HepG2 (cell line): Measurements from ENCODE around the gene OR2F2. TPM values are rescaled to one million over a fixed set of nuclear protein-coding genes. Genes with fewer than 3 reads are reported as not detected.

Experiments
- ATAC-seq: fragments of 200-7000 bp; cut with Tn5 transposase; 3 replicates; pipeline ENCODE4 v1.9.1; 2020; ENCODE audit warnings: mild to moderate bottlenecking, moderate library complexity
- BruUV-seq: library from RNA; stranded (reverse); fragments of 400-500 nt; replicated peaks from 2 replicates; lab custom pipeline; 2021; lab: Mats Ljungman, UMichigan
- CTCF ChIA-PET: fragments of 300-600 bp; formaldehyde crosslinking; extraction: SDS; loops from one replicate; lab custom pipeline; 2021; ENCODE audit warnings: low total read pairs, inconsistent platforms, low intra/inter-chr PET ratio; lab: Yijun Ruan, JAX
- POLR2A ChIA-PET: fragments of 350-600 bp; sonication (Branson Sonifier 250); formaldehyde crosslinking; loops from one replicate; lab custom pipeline; 2020; ENCODE audit warnings: antibody characterized with exemption, inconsistent platforms; lab: Yijun Ruan, JAX
- DNase-seq: peaks from one replicate; pipeline ENCODE4 v3.0.0-alpha.2; 2015; ENCODE audit warnings: low spot score
- FAIRE-seq: peaks from 3 replicates; lab custom pipeline; 2011; peaks lifted over from hg19 to GRCh38; lab: Jason Lieb, UNC
- H2AFZ ChIP-seq: one replicate; pipeline ENCODE4 v1.6.1; 2011; ENCODE audit warnings: low read length, inconsistent platforms
- H3K27ac ChIP-seq: fragments of 300-600 bp; 3 replicates; pipeline ENCODE4 v1.8.0; 2011; ENCODE audit warnings: mixed run types, mild to moderate bottlenecking, mixed read lengths, low read length, inconsistent platforms; ENCODE audit not compliant: insufficient read depth; ENCODE audit errors: extremely low read length
- H3K27me3 ChIP-seq, 2 experiments: fragments of 200-600 bp in 1 of 2; 2 replicates in 1 of 2; 3 replicates in 1 of 2; pipeline versions ENCODE4 v1.6.0 to v1.8.0; 2011; ENCODE audit warnings: low read length in 2 of 2, mild to moderate bottlenecking in 2 of 2, moderate library complexity in 2 of 2, inconsistent platforms in 1 of 2; ENCODE audit not compliant: insufficient read depth in 2 of 2, control insufficient read depth in 1 of 2
- H3K36me3 ChIP-seq, 2 experiments: fragments of 200-600 bp in 1 of 2; replicated peaks in 1 of 2; 2 replicates in 1 of 2; 3 replicates in 1 of 2; pipeline versions ENCODE4 v1.5.1 to v1.8.0; 2011; ENCODE audit warnings: low read length in 2 of 2, inconsistent platforms in 1 of 2; ENCODE audit not compliant: insufficient read depth in 2 of 2, control insufficient read depth in 1 of 2
- H3K4me1 ChIP-seq: 2 replicates; pipeline ENCODE4 v1.5.1; 2012; ENCODE audit warnings: low read length, inconsistent platforms; ENCODE audit not compliant: insufficient read depth
- H3K4me2 ChIP-seq: 2 replicates; pipeline ENCODE4 v1.6.0; 2011; ENCODE audit warnings: low read depth, low read length, inconsistent platforms
- H3K4me3 ChIP-seq, 3 experiments: fragments of 200-600 bp in 1 of 3; sonication (generic), shearing (Covaris generic) in 1 of 3; replicated peaks in 1 of 3; 2 replicates each; pipeline ENCODE4 v1.5.1; 2011 to 2016; ENCODE audit warnings: low read length in 3 of 3, inconsistent platforms in 2 of 3, low read depth in 2 of 3, mild to moderate bottlenecking in 2 of 3, control low read depth in 1 of 3, mixed read lengths in 1 of 3; ENCODE audit not compliant: insufficient read depth in 1 of 3
- H3K79me2 ChIP-seq: one replicate; pipeline ENCODE4 v1.6.1; 2011; ENCODE audit warnings: low read length, inconsistent platforms; ENCODE audit not compliant: insufficient read depth
- H3K9ac ChIP-seq: 2 replicates; pipeline ENCODE4 v1.6.0; 2011; ENCODE audit warnings: mild to moderate bottlenecking, low read depth, low read length, inconsistent platforms; ENCODE audit not compliant: insufficient read depth
- H3K9me3 ChIP-seq: 2 replicates; pipeline ENCODE4 v1.5.1; 2012; ENCODE audit warnings: mild to moderate bottlenecking, low read length
- H4K20me1 ChIP-seq: 2 replicates; pipeline ENCODE4 v1.6.0; 2011; ENCODE audit warnings: inconsistent platforms, mild to moderate bottlenecking, low read length, moderate library complexity; ENCODE audit not compliant: insufficient read depth
- GATAD2A ChIP-seq: IDR thresholded peaks from 2 replicates; pipeline ENCODE4 v1.6.1; 2016
- SP2 ChIP-seq: sonication (generic); formaldehyde crosslinking; IDR thresholded peaks from 2 replicates; pipeline ENCODE4 v1.5.1; 2020; ENCODE audit warnings: mild to moderate bottlenecking, missing genetic modification reagents
- ZNF446 ChIP-seq: sonication (generic); formaldehyde crosslinking; IDR thresholded peaks from 2 replicates; pipeline ENCODE4 v1.5.0; 2020; ENCODE audit warnings: mild to moderate bottlenecking, missing genetic modification reagents
- WGBS: methylation state at CpG from one replicate; pipeline ENCODE4 v1.1.6; 2017; ENCODE audit warnings: low lambda C conversion rate; 5-methylcytosine and 5-hydroxymethylcytosine counted together
- in situ Hi-C: cut with HindIII; loops from 2 replicates; pipeline ENCODE4 v1.10.0; 2017; ENCODE audit warnings: low pct_unique_long_range_greater_than_20kb; ENCODE audit not compliant: extremely low pct_ligation_motif_present
- intact Hi-C: fragments of 100-400 bp; cut with micrococcal nuclease; formaldehyde crosslinking; loops from one replicate; pipeline ENCODE4 v1.10.0; 2022; ENCODE audit not compliant: unreplicated experiment
- polyA plus RNA-seq, 8 experiments: library from polyadenylated mRNA; depleted of rRNA in 3 of 8; stranded (reverse) in 7 of 8; unstranded in 1 of 8; fragments of >200 nt; fragmentation: Illumina TruSeq in 4 of 8; extraction: Trizol in 4 of 8; gene quantifications; 2 replicates each; pipeline versions ENCODE4 v1.2.1 to v1.2.3, GENCODE V29; 2011 to 2016; ENCODE audit warnings: low read depth in 4 of 8, missing spikeins in 1 of 8, mixed read lengths in 1 of 8; ENCODE audit not compliant: insufficient read depth in 1 of 8
- total RNA-seq, 5 experiments: library from RNA; depleted of rRNA; stranded (reverse); fragments of >200 nt; fragmentation: Illumina TruSeq; extraction: Trizol; gene quantifications; 2 replicates each; pipeline ENCODE4 v1.2.3, GENCODE V29; 2016; ENCODE audit warnings: low read depth in 1 of 5
- TF ChIP-seq, protein P1 (sequence below): IDR thresholded peaks from 2 replicates; pipeline ENCODE4 v1.6.1; 2016; ENCODE audit warnings: control low read depth
- TF ChIP-seq, protein P2 (sequence below): sonication (generic); formaldehyde crosslinking; IDR thresholded peaks from 2 replicates; pipeline ENCODE4 v1.4.0; 2020; ENCODE audit warnings: mild to moderate bottlenecking, missing genetic modification reagents
- TF ChIP-seq, protein P3 (sequence below): sonication (generic); formaldehyde crosslinking; IDR thresholded peaks from 2 replicates; pipeline ENCODE4 v1.4.0; 2020; ENCODE audit warnings: missing genetic modification reagents
- TF ChIP-seq, protein P4 (sequence below): IDR thresholded peaks from 2 replicates; pipeline ENCODE4 v1.6.1; 2016; ENCODE audit warnings: missing biosample characterization, missing genetic modification reagents, low read depth

OR2F2 gene
- total and polyA plus RNA-seq, 2 of the 13 experiments (the other 11 are each of a cell fraction or from before 2014, with no cell fraction given), result 0.13 TPM; not detected in 1

DNA sequence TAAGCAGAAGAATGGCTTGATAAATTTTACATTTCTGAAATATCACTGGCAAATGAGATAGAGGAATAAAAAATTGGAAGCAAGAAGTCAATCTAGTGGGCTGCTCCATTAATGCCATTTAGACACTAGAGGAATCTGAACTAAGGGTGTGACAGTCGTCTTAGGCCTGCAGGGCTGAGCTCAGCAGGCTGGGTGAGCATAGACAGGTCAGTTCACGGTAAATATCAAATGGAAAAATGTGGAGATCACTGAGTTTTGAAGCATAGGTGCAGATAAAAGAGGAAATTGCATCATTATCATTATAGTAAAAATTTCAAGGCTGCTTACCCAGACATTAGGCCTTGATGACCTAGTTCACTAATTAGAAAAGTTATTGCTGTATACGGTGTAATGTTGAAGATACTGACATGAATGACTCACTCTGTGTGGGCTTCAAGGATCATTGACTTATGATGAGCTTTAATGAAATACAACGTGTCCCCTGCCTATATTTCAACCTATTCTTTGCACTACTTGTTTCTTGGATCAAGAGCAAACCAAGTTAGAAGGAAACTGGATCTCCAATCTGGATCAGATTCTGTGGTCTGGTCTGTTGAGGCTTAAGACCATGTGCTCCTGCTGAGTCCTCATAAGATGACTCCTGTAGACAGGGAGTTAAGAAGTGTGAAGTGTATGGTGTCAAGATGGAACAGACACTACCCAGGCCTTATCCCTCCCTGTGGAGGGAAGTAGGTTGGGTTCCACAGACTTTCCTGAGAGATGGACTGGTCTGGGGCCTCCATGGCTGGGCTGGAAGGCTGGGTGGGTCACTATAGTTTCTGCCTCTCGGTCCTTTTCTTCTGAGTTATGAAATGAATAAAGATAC, 3.6 kb downstream of the OR2F2 start:
- FAIRE-seq (no peak), DNase-seq (no peak), ATAC-seq (no peak)
- 78% methylated on average over 5 of the region's 5 CpGs for WGBS
- ChIA-PET POLR2A (no interaction called here), CTCF (no interaction called here)
- intact Hi-C loops, result no loop called here
- in situ Hi-C loops, result no loop called here
- no peak overlapping the region for H2AFZ ChIP-seq
- no peaks in the 10 kb centered on the region for H3K79me2 ChIP-seq
- no peaks in the 10 kb centered on the region for H4K20me1 ChIP-seq
- H3K27me3 ChIP-seq, result no peaks in the 10 kb centered on the region
- no peaks in the 10 kb centered on the region for H3K36me3 ChIP-seq
- TF ChIP-seq, protein P1, sequence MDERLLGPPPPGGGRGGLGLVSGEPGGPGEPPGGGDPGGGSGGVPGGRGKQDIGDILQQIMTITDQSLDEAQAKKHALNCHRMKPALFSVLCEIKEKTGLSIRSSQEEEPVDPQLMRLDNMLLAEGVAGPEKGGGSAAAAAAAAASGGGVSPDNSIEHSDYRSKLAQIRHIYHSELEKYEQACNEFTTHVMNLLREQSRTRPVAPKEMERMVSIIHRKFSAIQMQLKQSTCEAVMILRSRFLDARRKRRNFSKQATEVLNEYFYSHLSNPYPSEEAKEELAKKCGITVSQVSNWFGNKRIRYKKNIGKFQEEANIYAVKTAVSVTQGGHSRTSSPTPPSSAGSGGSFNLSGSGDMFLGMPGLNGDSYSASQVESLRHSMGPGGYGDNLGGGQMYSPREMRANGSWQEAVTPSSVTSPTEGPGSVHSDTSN (CRISPR knock-in tag), result no peak
- TF ChIP-seq, protein P2, sequence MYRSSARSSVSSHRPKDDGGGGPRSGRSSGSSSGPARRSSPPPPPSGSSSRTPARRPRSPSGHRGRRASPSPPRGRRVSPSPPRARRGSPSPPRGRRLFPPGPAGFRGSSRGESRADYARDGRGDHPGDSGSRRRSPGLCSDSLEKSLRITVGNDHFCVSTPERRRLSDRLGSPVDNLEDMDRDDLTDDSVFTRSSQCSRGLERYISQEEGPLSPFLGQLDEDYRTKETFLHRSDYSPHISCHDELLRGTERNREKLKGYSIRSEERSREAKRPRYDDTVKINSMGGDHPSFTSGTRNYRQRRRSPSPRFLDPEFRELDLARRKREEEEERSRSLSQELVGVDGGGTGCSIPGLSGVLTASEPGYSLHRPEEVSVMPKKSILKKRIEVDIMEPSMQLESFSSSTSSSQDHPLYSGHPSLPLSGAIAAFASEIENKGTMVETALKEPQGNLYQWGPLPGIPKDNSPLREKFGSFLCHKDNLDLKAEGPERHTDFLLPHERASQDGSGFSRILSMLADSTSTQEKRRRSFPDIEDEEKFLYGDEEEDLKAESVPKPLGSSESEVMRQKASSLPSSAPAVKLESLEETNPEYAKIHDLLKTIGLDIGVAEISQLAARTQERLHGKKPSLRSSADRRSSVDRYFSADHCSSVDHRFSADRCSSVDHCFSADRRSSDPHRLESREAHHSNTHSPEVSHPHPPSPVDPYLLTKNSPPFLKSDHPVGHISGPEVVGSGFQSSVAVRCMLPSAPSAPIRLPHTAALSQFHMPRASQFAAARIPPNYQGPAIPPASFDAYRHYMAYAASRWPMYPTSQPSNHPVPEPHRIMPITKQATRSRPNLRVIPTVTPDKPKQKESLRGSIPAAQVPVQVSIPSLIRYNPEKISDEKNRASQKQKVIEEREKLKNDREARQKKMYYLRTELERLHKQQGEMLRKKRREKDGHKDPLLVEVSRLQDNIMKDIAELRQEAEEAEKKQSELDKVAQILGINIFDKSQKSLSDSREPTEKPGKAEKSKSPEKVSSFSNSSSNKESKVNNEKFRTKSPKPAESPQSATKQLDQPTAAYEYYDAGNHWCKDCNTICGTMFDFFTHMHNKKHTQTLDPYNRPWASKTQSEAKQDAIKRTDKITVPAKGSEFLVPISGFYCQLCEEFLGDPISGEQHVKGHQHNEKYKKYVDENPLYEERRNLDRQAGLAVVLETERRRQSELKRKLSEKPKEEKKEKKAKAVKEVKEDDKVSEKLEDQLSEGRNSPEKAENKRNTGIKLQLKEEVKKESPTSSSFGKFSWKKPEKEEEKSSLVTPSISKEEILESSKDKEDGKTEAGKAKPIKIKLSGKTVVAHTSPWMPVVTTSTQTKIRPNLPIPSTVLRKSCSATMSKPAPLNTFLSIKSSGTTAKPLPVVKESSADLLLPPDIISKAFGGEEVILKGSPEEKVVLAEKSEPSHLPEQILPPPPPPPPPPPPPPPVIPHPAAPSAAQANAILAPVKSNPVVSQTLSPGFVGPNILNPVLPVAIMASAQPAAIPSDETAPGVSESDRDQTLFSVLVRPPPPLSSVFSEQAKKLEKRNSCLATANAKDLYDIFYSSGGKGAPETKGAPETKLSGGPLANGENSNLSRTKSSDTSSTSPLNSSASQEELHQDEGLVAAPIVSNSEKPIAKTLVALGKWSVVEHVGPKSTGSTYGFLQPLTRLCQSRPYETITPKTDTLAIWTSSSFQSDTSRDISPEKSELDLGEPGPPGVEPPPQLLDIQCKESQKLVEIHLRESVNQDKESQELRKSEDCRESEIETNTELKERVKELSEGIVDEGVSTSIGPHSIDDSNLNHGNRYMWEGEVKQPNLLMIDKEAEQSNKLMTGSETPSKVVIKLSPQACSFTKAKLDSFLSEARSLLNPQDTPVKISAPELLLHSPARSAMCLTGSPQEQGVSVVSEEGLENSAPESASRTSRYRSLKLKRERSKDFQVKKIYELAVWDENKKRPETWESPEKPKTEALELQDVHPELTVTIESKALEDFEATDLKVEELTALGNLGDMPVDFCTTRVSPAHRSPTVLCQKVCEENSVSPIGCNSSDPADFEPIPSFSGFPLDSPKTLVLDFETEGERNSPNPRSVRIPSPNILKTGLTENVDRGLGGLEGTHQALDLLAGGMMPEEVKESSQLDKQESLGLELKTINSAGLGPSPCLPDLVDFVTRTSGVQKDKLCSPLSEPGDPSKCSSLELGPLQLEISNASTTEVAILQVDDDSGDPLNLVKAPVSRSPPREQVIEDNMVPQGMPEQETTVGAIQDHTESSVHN (CRISPR knock-in tag), result no peak
- TF ChIP-seq ZNF446 (CRISPR knock-in tag) (no peak), GATAD2A (no peak), SP2 (CRISPR knock-in tag) (no peak)
- TF ChIP-seq, protein P3, sequence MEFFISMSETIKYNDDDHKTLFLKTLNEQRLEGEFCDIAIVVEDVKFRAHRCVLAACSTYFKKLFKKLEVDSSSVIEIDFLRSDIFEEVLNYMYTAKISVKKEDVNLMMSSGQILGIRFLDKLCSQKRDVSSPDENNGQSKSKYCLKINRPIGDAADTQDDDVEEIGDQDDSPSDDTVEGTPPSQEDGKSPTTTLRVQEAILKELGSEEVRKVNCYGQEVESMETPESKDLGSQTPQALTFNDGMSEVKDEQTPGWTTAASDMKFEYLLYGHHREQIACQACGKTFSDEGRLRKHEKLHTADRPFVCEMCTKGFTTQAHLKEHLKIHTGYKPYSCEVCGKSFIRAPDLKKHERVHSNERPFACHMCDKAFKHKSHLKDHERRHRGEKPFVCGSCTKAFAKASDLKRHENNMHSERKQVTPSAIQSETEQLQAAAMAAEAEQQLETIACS, result no peak
- TF ChIP-seq, protein P4, sequence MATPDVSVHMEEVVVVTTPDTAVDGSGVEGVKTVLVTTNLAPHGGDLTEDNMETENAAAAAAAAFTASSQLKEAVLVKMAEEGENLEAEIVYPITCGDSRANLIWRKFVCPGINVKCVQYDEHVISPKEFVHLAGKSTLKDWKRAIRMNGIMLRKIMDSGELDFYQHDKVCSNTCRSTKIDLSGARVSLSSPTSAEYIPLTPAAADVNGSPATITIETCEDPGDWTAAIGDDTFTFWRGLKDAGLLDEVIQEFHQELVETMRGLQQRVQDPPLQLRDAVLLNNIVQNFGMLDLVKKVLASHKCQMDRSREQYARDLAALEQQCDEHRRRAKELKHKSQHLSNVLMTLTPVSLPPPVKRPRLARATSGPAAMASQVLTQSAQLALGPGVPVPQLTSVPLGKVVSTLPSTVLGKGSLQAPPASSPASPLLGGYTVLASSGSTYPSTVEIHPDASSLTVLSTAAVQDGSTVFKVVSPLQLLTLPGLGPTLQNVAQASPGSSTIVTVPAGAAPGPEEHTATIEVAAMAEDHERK (CRISPR knock-in tag), result no peak
- no peak overlapping the region for H3K27ac ChIP-seq
- H3K9ac ChIP-seq, result no peak overlapping the region
- BruUV-seq, result no TSS peak
- no peaks in the 10 kb centered on the region for H3K9me3 ChIP-seq
- H3K4me1 ChIP-seq, result peaks cover 16% of the 10 kb centered on the region
- H3K4me2 ChIP-seq, result no peak overlapping the region
- H3K4me3 ChIP-seq, result no peak overlapping the region
